ENCODE measurements around the gene DLD.
"Not testable (repeated sequence)": the region's sequence is repeated elsewhere in the genome, so short reads cannot be mapped to it uniquely, and the experiment has no call there.

DLD gene

DNA sequence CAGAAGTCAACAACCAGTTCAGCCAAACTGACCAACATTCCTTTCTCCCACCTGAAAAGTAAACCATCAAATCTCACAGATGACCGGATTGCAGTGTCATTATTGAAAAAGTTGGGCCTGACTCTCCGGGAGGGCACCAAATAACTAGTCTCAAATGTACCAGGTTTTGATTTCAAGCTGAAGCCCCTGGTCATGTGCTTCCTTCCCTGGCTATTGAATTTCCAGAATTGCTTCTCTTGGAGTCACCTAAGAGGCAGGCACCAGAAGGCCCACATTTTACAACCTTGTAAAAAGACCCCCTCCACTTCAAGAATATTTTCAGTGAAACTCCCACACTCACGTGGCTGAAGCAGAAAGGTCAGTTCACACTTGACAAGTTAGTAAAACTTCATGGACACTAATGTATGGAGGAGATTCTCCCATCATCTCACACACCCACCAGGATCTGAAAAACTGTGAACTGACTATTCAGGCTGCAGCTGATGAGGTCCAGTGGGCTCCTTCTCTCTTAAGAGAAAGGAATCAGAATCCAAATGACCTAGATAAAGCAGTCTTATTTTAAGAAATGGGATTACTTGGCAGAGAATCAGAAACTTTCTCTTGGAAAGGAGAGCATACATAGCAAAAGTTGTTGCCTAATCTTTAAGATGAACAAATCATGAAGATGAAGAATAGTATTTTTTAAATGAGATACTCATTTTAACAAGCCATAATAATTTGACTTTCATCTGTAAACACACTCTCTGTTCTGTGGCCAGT lies 53.6 kb downstream of the DLD start:
- DNase-seq (ENCODE audit: low spot score) (no peak), FAIRE-seq (no peak)

DNA sequence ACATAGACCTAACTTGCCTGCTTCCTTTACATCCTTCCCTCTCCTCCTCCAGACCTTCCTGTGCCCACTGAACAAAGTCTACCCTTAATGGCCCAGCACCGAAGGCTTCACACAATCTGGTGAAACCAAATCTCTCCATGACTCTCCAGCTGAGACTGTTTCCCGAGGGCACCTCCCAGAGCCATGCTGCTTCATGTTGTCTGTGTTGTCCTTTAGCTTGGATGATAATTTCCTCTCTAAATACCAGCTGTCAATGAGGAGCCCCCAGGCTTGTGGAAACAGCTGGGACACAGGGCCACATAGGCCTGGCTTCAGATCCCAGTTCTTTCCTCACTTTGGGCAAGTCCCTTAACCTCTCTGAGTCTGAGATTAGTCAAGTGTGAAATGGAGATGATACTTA lies 54.3 kb downstream of the DLD start:
- no peak for FAIRE-seq
- DNase-seq (ENCODE audit: low spot score) = no peak

DNA sequence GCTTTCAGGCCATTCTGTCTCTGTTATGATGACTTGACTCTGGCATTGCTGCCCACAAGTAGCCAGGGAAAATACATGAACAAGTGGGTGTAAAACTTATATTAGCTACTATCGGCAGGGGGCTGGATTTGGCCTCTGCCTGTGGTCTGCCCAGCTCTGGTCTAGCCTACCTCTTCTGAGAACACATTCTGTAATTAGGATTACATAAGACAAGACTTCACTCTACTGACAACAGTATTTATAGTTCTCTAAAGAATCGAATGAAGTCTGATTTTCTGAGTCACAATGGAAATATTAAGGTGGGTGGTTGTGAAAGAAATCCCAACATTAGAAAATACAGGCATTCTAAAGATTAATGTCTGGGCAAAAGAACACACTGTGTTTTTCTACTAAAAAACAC lies 55.5 kb downstream of the DLD start:
- no peak for DNase-seq (ENCODE audit: low spot score)
- FAIRE-seq = no peak

DNA sequence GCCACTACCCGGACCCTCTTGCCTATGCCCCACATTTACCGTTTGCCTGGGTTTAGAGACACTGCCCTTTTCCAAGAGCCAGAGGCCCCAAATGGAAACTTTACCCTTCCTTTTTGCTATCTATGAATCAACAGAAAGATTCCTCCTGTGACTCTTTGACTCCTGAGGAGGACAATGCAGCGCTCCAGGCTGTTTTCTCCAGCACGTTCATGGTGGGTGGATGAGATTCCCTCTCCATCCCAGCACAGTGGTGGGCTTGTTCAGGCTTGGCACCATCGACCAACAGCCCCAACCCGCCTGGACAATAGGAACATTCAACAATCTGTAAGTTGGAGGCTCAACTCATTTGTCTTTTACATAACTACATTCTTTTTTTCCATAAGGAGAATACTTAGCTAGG lies 55.9 kb downstream of the DLD start:
- DNase-seq (ENCODE audit: low spot score) (no peak), FAIRE-seq (no peak)

DNA sequence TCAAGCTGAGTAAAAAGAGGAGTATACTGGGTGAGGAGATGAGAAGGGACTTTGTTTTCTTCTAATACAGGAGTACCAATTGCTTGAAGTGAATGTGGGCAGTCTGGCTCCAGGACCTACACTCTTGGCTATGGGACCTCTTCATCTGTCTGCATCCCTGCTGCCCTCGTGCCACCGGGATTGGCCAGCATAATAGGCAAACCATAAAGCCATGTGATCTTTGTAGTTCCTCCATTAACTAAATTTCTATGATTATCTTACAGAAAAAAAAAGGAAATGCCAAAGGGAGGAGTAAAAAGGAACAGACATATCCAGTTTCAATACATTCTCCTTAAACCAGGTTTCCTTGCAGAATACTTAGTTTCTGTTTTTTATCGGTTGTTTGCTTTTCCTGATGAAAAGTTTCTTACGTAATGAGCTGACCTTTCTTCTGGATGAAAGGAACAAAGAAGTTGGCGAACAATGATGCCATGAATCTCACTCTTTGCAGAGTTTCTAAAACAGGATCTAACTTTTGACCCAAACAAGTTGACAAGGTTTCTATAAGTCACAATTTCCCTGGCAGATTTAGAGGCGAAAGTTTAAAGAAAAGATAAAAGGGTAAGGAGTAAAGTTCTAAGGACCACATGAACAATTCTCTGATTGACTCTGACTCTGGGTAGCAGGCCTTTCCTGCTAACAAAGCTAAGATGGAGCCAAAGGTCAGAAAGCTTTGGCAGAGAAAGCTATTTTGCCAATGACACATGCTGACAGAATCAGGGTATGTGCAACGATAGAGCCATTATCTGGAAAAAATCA lies 57.9 kb downstream of the DLD start:
- FAIRE-seq (no peak), DNase-seq (ENCODE audit: low spot score) (no peak)

DNA sequence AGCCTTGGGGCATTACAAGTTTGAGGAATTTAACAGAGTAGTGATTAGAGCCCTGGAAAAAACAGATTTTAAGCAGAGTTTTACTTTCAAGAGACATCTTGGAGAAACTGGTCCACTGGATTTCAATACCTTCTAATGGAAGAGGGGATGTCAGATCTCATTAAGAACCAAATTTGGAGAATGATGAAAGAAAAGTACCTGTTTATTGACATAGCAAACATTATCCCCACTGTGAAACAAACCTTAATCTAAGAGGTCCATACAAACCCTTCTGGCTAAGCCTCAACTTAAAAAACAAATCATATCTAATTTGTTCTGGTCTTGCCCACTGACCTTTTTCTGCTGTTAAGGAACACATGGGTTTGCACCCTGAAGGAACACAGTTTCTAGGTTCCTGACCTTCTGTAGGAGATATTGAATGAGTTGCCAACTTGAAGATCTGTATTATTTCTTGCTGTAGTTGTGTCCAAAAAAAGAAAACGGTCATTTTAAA lies 58.5 kb downstream of the DLD start:
- DNase-seq (ENCODE audit: low spot score) = no peak

DNA sequence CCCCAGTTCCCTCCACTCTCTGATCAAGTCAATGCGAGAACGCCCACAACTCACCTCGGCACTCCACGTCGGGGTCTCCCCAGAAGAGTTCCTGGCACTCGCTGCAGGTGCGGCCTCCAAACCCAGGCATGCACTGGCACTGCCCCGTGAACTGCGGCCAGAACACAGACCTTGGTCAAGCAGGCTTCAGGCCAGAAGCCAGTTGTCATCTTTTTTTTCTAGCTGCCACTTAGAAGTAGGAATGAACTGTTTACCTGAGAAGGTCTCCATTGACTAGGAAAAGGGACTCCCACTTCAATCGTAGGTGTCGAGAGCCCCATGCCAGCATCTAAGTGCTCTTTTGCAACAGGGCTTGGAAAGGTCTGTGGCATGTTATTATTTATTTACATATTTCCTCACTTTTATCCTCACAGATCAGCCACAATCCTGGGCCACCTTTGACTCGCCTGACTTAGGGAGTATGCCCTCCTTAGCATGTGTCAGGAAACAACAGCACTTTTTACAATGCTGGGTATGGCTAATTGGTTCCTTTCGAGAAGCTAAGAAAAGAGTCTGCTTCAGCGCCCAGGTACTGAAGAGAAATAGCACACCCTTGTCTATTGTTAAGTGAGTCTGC lies 60.3 kb downstream of the DLD start:
- no peak for FAIRE-seq
- DNase-seq (ENCODE audit: low spot score) = no peak

More for the DNA sequence above, 58.5 kb downstream of the DLD start:
- FAIRE-seq = no peak

DNA sequence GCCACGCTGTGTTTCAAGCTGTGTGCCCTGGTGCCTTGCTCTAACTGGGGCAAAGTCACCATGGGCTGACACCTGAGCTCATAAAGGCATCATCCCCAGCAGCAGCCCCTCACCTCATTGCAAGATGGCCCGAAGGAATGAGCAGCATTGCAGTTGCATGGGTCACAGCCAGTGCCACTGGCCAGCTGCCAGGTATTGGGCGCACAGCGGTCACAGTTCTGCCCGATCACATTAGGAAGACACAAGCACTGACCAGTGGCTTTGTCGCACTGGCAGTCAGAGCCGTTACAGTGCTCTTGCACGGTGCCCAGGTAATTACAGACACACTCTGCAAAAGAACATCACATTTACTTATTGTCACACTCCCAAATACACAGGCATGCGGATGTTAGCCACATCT lies 60.9 kb downstream of the DLD start:
- no peak for FAIRE-seq
- no peak for DNase-seq (ENCODE audit: low spot score)

DNA sequence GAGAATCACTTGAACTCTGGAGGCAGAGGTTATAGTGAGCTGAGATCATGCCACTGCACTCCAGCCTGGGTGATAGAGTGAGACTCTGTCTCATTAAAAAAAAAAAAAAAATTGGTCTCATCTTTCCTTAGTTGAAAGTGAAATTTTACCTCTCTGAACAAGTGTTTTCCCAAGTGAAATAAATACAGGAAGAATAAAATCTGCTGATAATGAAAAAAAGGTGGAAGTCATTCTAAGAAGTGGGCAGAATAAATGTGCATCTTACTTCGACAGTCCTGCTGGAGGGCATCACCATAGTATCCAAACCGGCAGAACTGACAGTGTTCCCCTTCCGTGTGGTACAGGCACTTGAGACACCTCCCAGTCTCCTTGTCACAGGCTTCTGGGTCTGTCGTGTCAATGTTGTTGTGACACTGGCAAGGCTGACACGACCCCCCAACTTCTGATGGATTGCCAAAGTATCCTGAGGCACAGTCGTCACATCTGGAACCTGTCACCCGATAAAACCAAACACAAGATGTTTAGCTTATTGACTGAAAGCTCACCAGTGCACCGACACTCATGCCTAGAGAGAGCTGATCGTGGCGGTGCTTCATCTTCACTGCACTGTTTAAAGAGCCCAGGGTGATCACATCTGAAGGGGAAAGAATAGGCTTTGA lies 62.4 kb downstream of the DLD start:
- DNase-seq (ENCODE audit: low spot score) (no peak), FAIRE-seq (no peak)

DNA sequence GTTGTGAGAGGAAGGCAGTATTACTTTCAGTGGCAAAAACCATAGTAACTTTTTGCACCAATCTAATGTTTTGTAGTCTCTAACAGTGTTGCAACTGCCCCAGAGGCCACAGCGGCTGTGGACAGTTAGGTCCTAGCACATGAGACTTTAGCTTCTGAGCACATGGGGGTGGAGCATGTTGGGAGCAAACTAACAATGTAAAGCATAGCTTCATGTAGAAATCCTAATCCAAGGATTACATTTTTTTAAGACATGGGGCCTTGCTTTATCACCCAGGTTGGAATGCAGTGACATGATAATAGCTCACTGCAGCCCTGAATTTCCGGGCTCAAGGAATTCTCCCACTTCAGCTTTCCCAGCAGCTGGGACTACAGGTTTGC lies 62.9 kb downstream of the DLD start:
- DNase-seq (ENCODE audit: low spot score) = no peak
- FAIRE-seq = no peak

DNA sequence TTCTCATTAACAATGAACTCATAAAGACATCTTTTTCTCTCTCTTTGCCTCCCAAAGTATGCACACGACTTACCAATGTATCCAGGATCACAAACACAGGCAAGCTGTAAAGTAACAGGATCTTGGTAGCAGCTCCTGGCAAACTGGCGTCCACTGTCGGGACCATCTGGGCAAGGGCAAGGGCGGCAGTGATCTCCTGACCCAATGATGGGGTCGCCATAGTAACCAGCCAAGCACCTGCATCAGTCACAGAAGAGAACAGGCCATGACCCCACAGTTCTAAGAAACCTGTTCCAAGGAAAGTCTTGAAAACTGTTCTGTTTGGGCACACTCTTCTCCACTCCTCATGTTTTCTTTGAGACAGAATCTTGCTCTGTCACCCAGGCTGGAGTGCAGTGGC lies 64.4 kb downstream of the DLD start:
- FAIRE-seq (no peak), DNase-seq (ENCODE audit: low spot score) (no peak)

DNA sequence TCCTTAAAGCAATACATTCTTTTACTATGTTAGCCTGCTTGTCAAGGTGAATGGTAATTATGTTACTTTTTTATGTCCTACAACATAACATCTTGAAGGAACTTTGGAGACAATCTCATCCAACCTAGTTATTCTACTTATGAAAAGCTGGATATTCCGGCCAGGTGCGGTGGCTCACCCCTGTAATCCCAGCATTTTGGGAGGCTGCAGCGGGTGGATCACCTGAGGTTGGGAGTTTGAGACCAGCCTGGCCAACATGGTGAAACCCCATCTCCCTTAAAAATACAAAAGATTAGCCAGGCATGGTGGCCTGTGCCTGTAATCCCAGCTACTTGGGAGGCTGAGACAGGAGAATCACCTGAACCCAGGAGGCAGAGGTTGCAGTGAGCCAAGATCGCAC lies 66.0 kb downstream of the DLD start:
- DNase-seq (ENCODE audit: low spot score); FAIRE-seq: not testable (repeated sequence)

DNA sequence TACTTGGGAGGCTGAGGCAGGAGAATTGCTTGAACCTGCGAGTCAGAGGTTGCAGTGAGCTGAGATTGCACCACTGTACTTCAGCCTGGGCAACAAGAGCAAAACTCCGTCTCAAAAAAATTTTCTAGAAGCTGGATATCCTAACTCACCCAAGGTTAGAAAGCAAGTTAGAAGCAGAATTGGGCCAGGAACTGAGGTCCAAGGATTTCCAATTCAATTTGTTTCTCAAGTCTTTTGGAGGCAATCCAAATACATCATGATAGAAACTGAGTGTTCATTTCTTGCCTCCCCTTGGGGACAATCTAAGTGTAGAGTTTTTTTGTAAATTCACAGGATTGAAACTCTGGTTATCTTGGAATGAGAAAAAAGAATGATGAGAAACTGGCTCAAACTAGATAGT lies 66.5 kb downstream of the DLD start:
- no peak for DNase-seq (ENCODE audit: low spot score)
- FAIRE-seq = no peak

DNA sequence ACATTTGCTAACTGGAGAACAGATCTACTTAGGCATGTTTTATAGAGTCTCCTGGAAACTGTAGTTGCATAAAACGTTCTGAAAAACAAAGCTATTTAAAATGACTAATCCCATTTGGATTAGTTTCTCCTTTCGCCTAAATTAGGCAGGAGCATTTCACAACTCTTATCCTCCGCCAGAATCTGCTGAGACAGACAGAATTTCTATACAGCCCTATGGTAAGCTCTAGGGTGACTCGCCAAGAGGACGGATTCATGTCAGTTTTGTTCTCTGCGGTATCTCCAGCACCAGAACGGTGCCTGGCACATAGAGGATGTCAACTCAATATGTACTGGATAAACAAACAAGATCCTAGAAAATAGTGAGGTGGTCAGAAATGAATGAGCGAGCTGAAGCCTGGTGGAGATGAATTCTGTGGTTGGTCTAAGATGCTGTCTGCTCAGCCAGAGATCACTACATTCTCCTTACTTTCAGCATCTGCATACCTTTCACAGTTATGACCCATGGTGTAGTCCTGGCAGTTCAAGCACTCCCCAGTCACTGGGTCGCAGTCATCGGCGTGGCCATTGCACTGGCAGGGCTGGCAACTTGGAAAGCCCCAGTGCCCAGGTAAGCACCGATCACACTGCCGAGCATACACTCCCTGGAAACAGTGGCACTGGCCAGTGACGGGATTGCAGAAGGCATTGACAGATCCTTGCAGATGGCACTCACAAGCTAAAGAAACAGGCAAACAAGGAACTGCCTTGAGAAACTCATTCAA lies 68.0 kb downstream of the DLD start:
- no peak for DNase-seq (ENCODE audit: low spot score)
- FAIRE-seq = no peak

DNA sequence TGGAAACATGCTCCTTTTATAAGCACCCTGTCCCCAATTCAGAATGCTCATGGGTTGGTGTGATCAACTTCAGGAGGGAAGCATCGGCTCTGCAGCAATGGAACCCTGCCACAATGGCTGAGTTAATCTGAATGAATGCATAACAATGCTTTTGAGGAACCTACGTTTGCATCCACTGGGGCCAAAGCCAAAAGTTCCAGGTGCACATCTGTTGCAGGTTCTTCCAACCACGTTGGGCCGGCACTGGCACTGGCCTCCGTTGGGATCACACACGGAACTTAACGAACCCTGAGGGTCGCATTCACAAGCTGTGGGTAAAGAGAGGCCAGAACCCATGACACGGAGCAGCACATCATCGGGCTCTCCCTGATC lies 68.5 kb downstream of the DLD start:
- DNase-seq (ENCODE audit: low spot score) (no peak), FAIRE-seq (no peak)

DNA sequence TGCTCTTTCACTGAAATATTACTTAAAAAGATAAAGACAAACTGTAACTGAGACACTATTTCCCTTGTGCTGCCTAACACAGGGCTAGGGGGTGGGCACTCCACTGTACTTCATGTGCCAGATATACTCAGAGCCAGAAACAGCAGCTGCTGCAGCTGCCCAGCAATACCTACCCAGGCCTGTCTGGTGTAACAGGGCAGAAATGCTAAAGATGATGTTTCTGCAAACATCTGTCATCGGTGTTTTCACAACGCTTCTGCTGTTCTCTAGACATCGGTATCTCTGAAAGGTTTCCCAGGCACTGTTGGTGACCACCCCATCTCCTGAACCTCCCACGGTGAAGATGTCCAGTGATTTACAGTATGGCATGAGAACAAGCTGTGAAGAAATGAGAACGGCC lies 69.3 kb downstream of the DLD start:
- FAIRE-seq = no peak
- DNase-seq (ENCODE audit: low spot score) = no peak

DNA sequence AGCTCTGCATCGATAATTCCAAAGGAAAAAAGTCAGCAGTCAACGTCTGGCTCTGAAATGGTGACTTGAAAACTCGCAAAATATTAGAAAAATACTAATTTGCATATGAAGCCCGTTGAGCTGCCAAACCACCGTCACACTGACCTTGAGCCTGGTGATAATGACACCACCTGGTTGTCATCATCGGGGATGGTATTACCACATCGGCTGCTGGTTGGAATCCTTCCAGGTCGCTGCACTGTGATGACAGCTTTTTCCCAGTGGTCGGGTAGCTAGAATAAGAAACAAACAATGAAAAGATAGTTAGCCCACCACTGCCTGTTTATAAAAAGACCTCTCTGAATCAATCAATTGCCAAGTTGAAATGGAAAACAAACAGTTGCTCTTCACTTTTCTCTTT lies 70.4 kb downstream of the DLD start:
- FAIRE-seq (no peak), DNase-seq (ENCODE audit: low spot score) (no peak)

DNA sequence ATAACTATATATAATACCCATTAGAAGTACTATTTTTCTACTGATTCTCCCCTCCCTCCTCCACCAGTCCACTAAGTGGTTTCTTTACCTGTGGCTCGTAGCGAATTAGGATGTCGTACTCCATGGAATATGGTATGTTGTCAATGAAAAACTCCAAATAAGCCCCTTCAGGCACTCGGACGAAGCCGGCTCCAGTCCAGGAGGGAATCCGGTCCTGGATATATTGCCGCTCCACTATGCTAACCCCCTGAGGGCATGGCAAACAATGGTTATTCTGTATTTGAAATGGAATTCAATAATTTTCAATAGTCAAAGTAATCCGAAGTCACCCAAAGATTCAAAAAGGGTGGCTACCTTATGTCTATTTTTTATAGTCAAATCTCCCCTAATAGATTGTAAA lies 71.8 kb downstream of the DLD start:
- FAIRE-seq (no peak), DNase-seq (ENCODE audit: low spot score) (no peak)

DNA sequence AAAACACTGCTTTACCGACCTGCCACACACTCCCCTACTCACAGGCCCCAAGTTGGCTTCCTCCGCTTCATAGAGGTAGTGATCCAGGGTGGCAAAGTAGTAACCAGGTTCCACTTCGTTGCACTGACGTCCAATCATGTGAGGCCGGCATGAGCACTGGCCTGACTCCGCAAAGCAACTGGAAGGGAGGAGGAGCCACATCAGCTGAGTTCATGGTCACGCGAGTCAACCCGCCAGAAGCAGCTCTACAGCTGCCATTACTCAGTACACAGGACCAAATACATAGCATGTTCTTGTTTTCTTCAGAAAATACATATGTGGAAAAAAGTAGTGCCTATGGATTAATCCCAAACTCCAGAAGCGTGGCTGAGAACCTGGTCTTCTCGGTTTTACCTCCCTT lies 73.5 kb downstream of the DLD start:
- FAIRE-seq (no peak), DNase-seq (ENCODE audit: low spot score) (no peak)

DNA sequence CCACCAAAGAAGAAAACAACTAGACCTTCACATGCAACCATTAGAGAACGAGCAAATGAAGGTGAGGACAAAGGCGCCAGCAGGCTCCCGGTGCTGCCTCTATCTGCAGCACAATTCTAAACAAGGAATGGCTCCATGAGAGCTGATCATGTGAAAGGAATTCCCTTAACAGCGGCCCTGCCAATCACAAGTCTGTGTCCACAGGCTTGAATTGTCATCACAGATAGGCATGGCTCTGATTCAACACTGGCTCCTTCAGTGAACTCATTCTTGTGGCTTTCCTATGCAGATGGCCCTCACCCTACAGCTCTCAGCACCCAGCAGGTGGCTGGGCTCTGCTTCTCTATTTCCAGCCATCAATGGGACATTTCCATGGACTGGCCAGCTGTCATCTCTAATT lies 75.7 kb downstream of the DLD start:
- FAIRE-seq (no peak), DNase-seq (ENCODE audit: low spot score) (peak; percentile 90)

DNA sequence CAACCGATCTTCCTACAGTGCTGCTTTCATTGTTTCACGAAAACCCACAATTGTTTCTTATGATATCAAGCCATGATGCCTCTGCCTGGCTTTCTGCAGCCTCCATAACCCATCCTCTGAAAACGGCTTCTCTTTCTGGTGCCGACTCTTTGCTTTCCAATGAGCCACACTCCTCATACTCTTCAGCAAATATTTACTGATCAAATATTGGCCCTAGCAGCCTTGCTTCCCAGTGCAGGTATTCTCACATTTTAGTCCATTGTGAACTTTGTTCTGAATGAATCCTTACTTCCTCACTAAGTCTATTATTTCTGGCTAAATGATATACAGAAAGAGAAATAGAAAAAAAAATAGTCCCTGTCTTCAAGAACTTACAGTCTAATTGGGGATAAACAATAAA lies 76.4 kb downstream of the DLD start:
- FAIRE-seq (no peak), DNase-seq (ENCODE audit: low spot score) (no peak)
